ENCODE measurements around the gene CRYBG1. TPM values are rescaled to one million over a fixed set of nuclear protein-coding genes. Genes with fewer than 3 reads are reported as not detected.

The CRYBG1 gene
- total RNA-seq, 1 donor: 11.9 TPM

GRCh38 chr6:106568530-106568929 is 208.0 kb downstream of the CRYBG1 start:
- TF ChIP-seq CTCF (IDR thresholded peaks at IDR 0.05; ENCODE audit: extremely low read depth, low read depth, low read length): no peak
- Histone ChIP-seq H3K4me2 (ENCODE audit: insufficient read depth, low read length) (no peak overlapping the region), H3K27me3 (ENCODE audit: insufficient read depth, low read length) (no peaks in the 10 kb centered on the region), H3K36me3 (ENCODE audit: insufficient read depth, low read length) (no peaks in the 10 kb centered on the region), H2AFZ (ENCODE audit: low read length) (no peak overlapping the region), H3K9me3 (ENCODE audit: low read depth, low read length) (no peaks in the 10 kb centered on the region), H4K20me1 (ENCODE audit: insufficient read depth, low read length) (no peaks in the 10 kb centered on the region), H3K4me1 (ENCODE audit: insufficient read depth, low read length) (peaks cover 17% of the 10 kb centered on the region), H3K4me3 (ENCODE audit: insufficient read depth, low read length) (no peak overlapping the region), H3K79me2 (ENCODE audit: insufficient read depth, low read length) (no peaks in the 10 kb centered on the region), H3K27ac (ENCODE audit: low read depth, low read length) (peak overlapping the region; percentile 1)
- no peak for DNase-seq (ENCODE audit: insufficient read length, low spot score, missing footprints)

DNA sequence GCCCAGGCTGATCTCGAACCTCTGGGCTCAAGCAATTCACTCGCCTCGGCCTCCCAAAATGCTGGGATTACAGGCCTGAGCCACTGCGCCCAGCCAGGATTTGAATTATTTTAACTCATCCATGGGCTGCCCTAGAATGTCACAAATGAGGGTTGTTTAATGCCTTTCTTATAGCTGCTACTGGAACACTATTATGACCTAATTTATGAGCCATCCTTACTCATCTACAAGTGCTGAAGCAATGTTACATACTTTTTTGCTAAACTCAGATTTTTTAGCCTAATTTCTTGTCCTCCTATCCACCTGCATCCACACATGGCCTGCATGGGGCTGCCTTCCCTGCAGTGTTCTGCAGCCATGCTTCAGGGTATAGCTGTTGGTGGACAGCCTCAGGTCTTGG is 208.9 kb downstream of the CRYBG1 start:
- Histone ChIP-seq H3K79me2 (ENCODE audit: insufficient read depth, low read length) (no peaks in the 10 kb centered on the region), H3K4me1 (ENCODE audit: insufficient read depth, low read length) (peaks cover 19% of the 10 kb centered on the region), H3K9me3 (ENCODE audit: low read depth, low read length) (no peaks in the 10 kb centered on the region), H3K4me3 (ENCODE audit: insufficient read depth, low read length) (no peak overlapping the region), H3K36me3 (ENCODE audit: insufficient read depth, low read length) (no peaks in the 10 kb centered on the region), H3K27me3 (ENCODE audit: insufficient read depth, low read length) (no peaks in the 10 kb centered on the region), H3K27ac (ENCODE audit: low read depth, low read length) (no peak overlapping the region), H3K4me2 (ENCODE audit: insufficient read depth, low read length) (no peak overlapping the region), H2AFZ (ENCODE audit: low read length) (no peak overlapping the region), H4K20me1 (ENCODE audit: insufficient read depth, low read length) (no peaks in the 10 kb centered on the region)
- no peak for TF ChIP-seq CTCF (IDR thresholded peaks at IDR 0.05; ENCODE audit: extremely low read depth, low read depth, low read length)
- no peak for DNase-seq (ENCODE audit: insufficient read length, low spot score, missing footprints)

- H3K27me3 ChIP-seq (ENCODE audit: insufficient read depth, low read length): no peaks in the 10 kb centered on the region
- H3K27ac ChIP-seq (ENCODE audit: low read depth, low read length): no peak overlapping the region
- H4K20me1 ChIP-seq (ENCODE audit: insufficient read depth, low read length): no peaks in the 10 kb centered on the region
- no peak for TF ChIP-seq CTCF (IDR thresholded peaks at IDR 0.05; ENCODE audit: extremely low read depth, low read depth, low read length)
- peaks cover 27% of the 10 kb centered on the region for H3K4me1 ChIP-seq (ENCODE audit: insufficient read depth, low read length)
- no peak overlapping the region for H2AFZ ChIP-seq (ENCODE audit: low read length)
- no peak for DNase-seq (ENCODE audit: insufficient read length, low spot score, missing footprints)
- H3K9me3 ChIP-seq (ENCODE audit: low read depth, low read length): no peaks in the 10 kb centered on the region
- no peak overlapping the region for H3K4me2 ChIP-seq (ENCODE audit: insufficient read depth, low read length)
- H3K4me3 ChIP-seq (ENCODE audit: insufficient read depth, low read length): no peak overlapping the region
- H3K79me2 ChIP-seq (ENCODE audit: insufficient read depth, low read length): no peaks in the 10 kb centered on the region
- no peaks in the 10 kb centered on the region for H3K36me3 ChIP-seq (ENCODE audit: insufficient read depth, low read length)
Measured at GRCh38 chr6:106572436-106572835, 211.9 kb downstream of the CRYBG1 start.

GRCh38 chr6:106572875-106573585 is 212.5 kb downstream of the CRYBG1 start:
- no peaks in the 10 kb centered on the region for H3K9me3 ChIP-seq (ENCODE audit: low read depth, low read length)
- peaks cover 27% of the 10 kb centered on the region for H3K4me1 ChIP-seq (ENCODE audit: insufficient read depth, low read length)
- no peak for TF ChIP-seq CTCF (IDR thresholded peaks at IDR 0.05; ENCODE audit: extremely low read depth, low read depth, low read length)
- H2AFZ ChIP-seq (ENCODE audit: low read length): no peak overlapping the region
- no peak overlapping the region for H3K4me3 ChIP-seq (ENCODE audit: insufficient read depth, low read length)
- H3K27me3 ChIP-seq (ENCODE audit: insufficient read depth, low read length): no peaks in the 10 kb centered on the region
- no peaks in the 10 kb centered on the region for H3K79me2 ChIP-seq (ENCODE audit: insufficient read depth, low read length)
- H3K4me2 ChIP-seq (ENCODE audit: insufficient read depth, low read length): no peak overlapping the region
- H3K27ac ChIP-seq (ENCODE audit: low read depth, low read length): no peak overlapping the region
- DNase-seq (ENCODE audit: insufficient read length, low spot score, missing footprints): no peak
- no peaks in the 10 kb centered on the region for H4K20me1 ChIP-seq (ENCODE audit: insufficient read depth, low read length)
- no peaks in the 10 kb centered on the region for H3K36me3 ChIP-seq (ENCODE audit: insufficient read depth, low read length)
